CD4-positive, alpha-beta memory T cell (primary cell): ENCODE results near the gene PPA1. TPM values are rescaled to one million over a fixed set of nuclear protein-coding genes. Genes with fewer than 3 reads are reported as not detected.

Experiments
- CTCF ChIA-PET: fragments of 350-600 bp; sonication (Branson Sonifier 250); formaldehyde crosslinking; loops from one replicate; lab custom pipeline; 2021; ENCODE audit warnings: inconsistent platforms; ENCODE audit not compliant: partially characterized antibody; lab: Charles Lee
- POLR2A ChIA-PET: fragments of 350-600 bp; sonication (Branson Sonifier 250); formaldehyde crosslinking; loops from one replicate; lab custom pipeline; 2021; ENCODE audit not compliant: partially characterized antibody; lab: Charles Lee
- DNase-seq, 5 donors: peaks; one replicate each; pipeline versions ENCODE4 v3.0.0 to v3.0.0-alpha.2; 2020 to 2022; ENCODE audit warnings: mixed read lengths in 1 of 5
- H3K27ac ChIP-seq: one replicate; pipeline ENCODE4 v1.7.0; 2013; ENCODE audit warnings: low read depth, low read length
- H3K27me3 ChIP-seq: 2 replicates; pipeline ENCODE4 v1.7.0; 2013; ENCODE audit warnings: mild to moderate bottlenecking, low read length, moderate library complexity; ENCODE audit not compliant: insufficient read depth
- H3K36me3 ChIP-seq: 2 replicates; pipeline ENCODE4 v1.7.0; 2013; ENCODE audit warnings: mild to moderate bottlenecking, low read length, moderate library complexity; ENCODE audit not compliant: insufficient read depth
- H3K4me1 ChIP-seq: 2 replicates; pipeline ENCODE4 v1.7.0; 2013; ENCODE audit warnings: mild to moderate bottlenecking, low read length, moderate library complexity; ENCODE audit not compliant: insufficient read depth
- H3K4me3 ChIP-seq, 2 donors: one replicate each; pipeline ENCODE4 v1.7.0; 2013; ENCODE audit warnings: low read length in 2 of 2, mild to moderate bottlenecking in 1 of 2
- H3K9me3 ChIP-seq, 2 donors: one replicate each; pipeline ENCODE4 v1.7.0; 2013; ENCODE audit warnings: low read length in 2 of 2, control low read depth in 1 of 2; ENCODE audit not compliant: control insufficient read depth in 1 of 2
- H3K27ac Mint-ChIP-seq, 7 donors: one replicate each; pipeline ENCODE4 v1.8.0; 2020 to 2021; ENCODE audit warnings: mixed read lengths in 7 of 7, mild to moderate bottlenecking in 6 of 7, inconsistent platforms in 3 of 7, moderate library complexity in 3 of 7
- H3K27me3 Mint-ChIP-seq, 2 donors: one replicate each; pipeline ENCODE4 v1.8.0; 2020 to 2021; ENCODE audit warnings: mixed read lengths in 2 of 2
- H3K36me3 Mint-ChIP-seq, 2 donors: one replicate each; pipeline ENCODE4 v1.8.0; 2020 to 2021; ENCODE audit warnings: mixed read lengths in 2 of 2, inconsistent platforms in 1 of 2, mild to moderate bottlenecking in 1 of 2
- H3K4me1 Mint-ChIP-seq, 4 donors: one replicate each; pipeline ENCODE4 v1.8.0; 2020 to 2021; ENCODE audit warnings: mixed read lengths in 4 of 4, mild to moderate bottlenecking in 1 of 4
- H3K4me3 Mint-ChIP-seq, 8 donors: one replicate each; pipeline ENCODE4 v1.8.0; 2020 to 2021; ENCODE audit warnings: mixed read lengths in 8 of 8, mild to moderate bottlenecking in 7 of 8, moderate library complexity in 6 of 8, inconsistent platforms in 3 of 8
- H3K9me3 Mint-ChIP-seq, 8 donors: one replicate each; pipeline ENCODE4 v1.8.0; 2020 to 2021; ENCODE audit warnings: mixed read lengths in 8 of 8, mild to moderate bottlenecking in 5 of 8, inconsistent platforms in 3 of 8, moderate library complexity in 1 of 8
- intact Hi-C: fragments of 100-400 bp; cut with micrococcal nuclease; formaldehyde crosslinking; loops from one replicate; pipeline ENCODE4 v1.15.1; 2023
- polyA plus RNA-seq, 2 donors: library from polyadenylated mRNA; unstranded; fragments of 300-500 nt; fragmentation: Illumina TruSeq; gene quantifications; one replicate each; pipeline ENCODE4 v1.2.3, GENCODE V29; 2021
- total RNA-seq, 2 experiments: library from RNA; stranded (reverse); gene quantifications; one replicate each; pipeline ENCODE4 v1.2.3, GENCODE V29; 2021

PPA1 gene
- total and polyA plus RNA-seq, 4 experiments from 2014 or later: 57.4 to 304 (median 104) TPM

DNA sequence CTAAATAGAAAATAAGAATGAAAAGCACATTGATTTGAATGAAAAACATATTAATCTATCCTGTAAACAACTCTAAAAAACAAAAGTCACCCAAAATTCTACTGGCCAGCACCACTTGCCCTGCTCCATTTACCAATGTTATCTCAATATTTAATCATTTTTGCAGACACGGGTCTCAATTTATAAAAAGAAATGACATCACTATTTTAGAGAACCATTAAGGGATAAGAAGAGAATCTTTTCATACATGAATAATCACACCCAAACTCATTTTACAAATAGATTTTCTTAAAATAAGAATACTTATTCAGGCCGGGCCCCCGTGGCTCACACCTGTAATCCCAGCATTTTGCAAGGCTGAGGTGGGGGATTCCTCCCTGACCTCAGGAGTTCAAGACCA is 66.8 kb downstream of the PPA1 start:
- Mint-ChIP-seq H3K4me1 (peaks cover 53 to 98% (median 68%) of the 10 kb centered on the region in 4 donors), H3K27me3 (no peaks in the 10 kb centered on the region), H3K27ac (peak overlapping the region in 4 of 7 donors; percentile 29 to 90 (median 52)), H3K36me3 (peaks cover 27 to 54% of the 10 kb centered on the region in 2 donors), H3K4me3 (peak overlapping the region in 3 of 8 donors; percentile 12 to 67 (median 46)), H3K9me3 (peaks cover 0 to 4% (median 0%) of the 10 kb centered on the region in 8 donors)
- Histone ChIP-seq H3K27me3 (no peaks in the 10 kb centered on the region), H3K4me1 (peaks cover 89% of the 10 kb centered on the region), H3K27ac (no peak overlapping the region), H3K9me3 (no peaks in the 10 kb centered on the region), H3K36me3 (peaks cover 15% of the 10 kb centered on the region), H3K4me3 (no peak overlapping the region)
- intact Hi-C loops: no loop called here
- CTCF ChIA-PET: interaction anchor here (1.6 to 7.1 kb wide), 2 partner anchors 18 to 82 kb away, joined by 3 to 106 read pairs; partner anchors contain the start of gene TYSND1
- no peak for DNase-seq
- POLR2A ChIA-PET: interaction anchor here (6.1 kb wide), 1 partner anchor 21 kb away, joined by 119 read pairs; the partner anchor contains the start of gene TYSND1

DNA sequence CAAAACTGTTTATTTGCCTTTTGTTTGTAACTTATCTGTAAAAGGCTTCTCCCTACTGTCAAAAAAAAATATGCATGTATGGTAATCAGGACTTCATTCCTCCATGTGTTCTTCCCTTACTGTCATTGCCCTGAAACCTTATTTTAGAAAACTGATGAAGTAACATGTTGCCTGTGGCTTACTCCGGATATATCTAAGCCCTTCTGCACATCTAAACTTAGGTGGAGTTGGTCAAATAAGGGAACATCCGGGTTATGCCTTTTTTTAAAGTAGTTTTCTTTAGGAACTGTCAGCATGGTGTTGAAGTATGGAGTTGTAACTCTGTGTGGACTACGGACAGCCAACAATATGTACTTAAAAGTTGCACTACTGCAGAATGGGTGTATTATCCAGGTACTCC is 69.1 kb downstream of the PPA1 start:
- peak overlapping the region; percentile 12 for H3K27ac ChIP-seq
- peak overlapping the region in 6 of 7 donors; percentile 44 to 74 (median 60) for H3K27ac Mint-ChIP-seq

DNA sequence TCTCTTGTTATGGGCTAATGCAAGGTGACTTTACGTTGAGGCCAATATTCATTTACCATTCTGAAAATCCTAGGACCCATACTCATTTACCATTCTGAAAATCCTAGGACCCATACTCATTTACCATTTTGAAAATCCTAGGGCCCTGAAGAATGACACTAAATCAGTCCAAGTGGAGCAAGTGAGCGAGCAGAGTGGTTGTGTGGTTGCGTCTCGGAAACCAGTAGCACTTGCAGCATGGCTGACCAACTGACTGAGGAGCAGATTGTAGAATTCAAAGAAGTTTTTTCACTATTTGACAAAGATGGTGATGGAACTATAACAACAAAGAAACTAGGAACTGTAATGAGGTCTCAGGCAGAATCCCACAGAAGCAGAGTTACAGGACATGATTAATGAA is 69.8 kb downstream of the PPA1 start:
- Histone ChIP-seq H3K36me3 (peaks cover 36% of the 10 kb centered on the region), H3K27me3 (no peaks in the 10 kb centered on the region), H3K9me3 (no peaks in the 10 kb centered on the region), H3K4me3 (no peak overlapping the region), H3K27ac (peak overlapping the region; percentile 12), H3K4me1 (peaks cover 75% of the 10 kb centered on the region)
- no peaks in the 10 kb centered on the region for H3K9me3 Mint-ChIP-seq
- intact Hi-C loops: no loop called here
- ChIA-PET POLR2A (interaction anchor here (1.0 to 3.2 kb wide), 2 partner anchors 13 to 18 kb away, joined by 3 to 28 read pairs; partner anchors contain the start of gene TYSND1), CTCF (interaction anchor here (1.0 to 2.2 kb wide), 3 partner anchors 17 to 60 kb away, joined by 3 to 30 read pairs (median 3); partner anchors contain the start of gene TYSND1)
- peaks cover 38 to 60% of the 10 kb centered on the region in 2 donors for H3K36me3 Mint-ChIP-seq
- H3K4me3 Mint-ChIP-seq: peak overlapping the region in 7 of 8 donors; percentile 11 to 83 (median 76)
- H3K4me1 Mint-ChIP-seq: peaks cover 49 to 82% (median 65%) of the 10 kb centered on the region in 4 donors
- no peak for DNase-seq
- H3K27ac Mint-ChIP-seq: peak overlapping the region in 6 of 7 donors; percentile 31 to 78 (median 68)
- H3K27me3 Mint-ChIP-seq: no peaks in the 10 kb centered on the region

More for the DNA sequence above, 69.1 kb downstream of the PPA1 start:
- POLR2A ChIA-PET: no interaction called here
- peaks cover 41 to 61% of the 10 kb centered on the region in 2 donors for H3K36me3 Mint-ChIP-seq
- H3K4me1 Mint-ChIP-seq: peaks cover 56 to 89% (median 71%) of the 10 kb centered on the region in 4 donors
- Histone ChIP-seq H3K4me1 (peaks cover 83% of the 10 kb centered on the region), H3K36me3 (peaks cover 35% of the 10 kb centered on the region), H3K27me3 (no peaks in the 10 kb centered on the region), H3K4me3 (no peak overlapping the region), H3K9me3 (no peaks in the 10 kb centered on the region)
- DNase-seq: no peak
- peak overlapping the region; percentile 21 to 83 (median 64) for H3K4me3 Mint-ChIP-seq
- CTCF ChIA-PET: no interaction called here
- H3K9me3 Mint-ChIP-seq: no peaks in the 10 kb centered on the region
- no peaks in the 10 kb centered on the region for H3K27me3 Mint-ChIP-seq
- intact Hi-C loops: no loop called here

DNA sequence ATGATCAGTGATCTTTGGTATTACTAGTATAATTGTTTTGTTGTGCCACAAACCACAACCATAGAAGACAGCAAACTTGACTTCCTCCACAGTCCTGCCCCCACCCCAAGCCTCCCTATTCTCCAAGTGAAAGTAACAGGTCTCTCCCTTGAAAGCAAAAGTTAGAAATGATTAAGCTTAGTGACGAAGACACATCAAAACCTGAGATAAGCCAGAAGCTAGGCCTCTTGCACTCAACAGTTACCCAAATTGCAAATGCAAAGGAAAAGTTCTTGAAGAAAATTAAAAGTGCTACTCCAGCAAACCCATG is 70.4 kb downstream of the PPA1 start:
- H3K4me1 ChIP-seq: peaks cover 69% of the 10 kb centered on the region
- intact Hi-C loops: loop anchor here (1.0 kb wide), 1 partner anchor 47 kb away; no protein-coding TSS in a partner anchor
- H3K36me3 Mint-ChIP-seq: peaks cover 41 to 63% of the 10 kb centered on the region in 2 donors
- no peak overlapping the region for H3K4me3 ChIP-seq
- H3K27me3 Mint-ChIP-seq: no peaks in the 10 kb centered on the region
- no peaks in the 10 kb centered on the region for H3K9me3 Mint-ChIP-seq
- H3K27me3 ChIP-seq: no peaks in the 10 kb centered on the region
- ChIA-PET CTCF (interaction anchor here (1.0 to 2.2 kb wide), 3 partner anchors 16 to 61 kb away, joined by 3 to 30 read pairs (median 3); partner anchors contain the start of gene TYSND1), POLR2A (interaction anchor here (0.9 to 3.2 kb wide), 4 partner anchors 13 to 92 kb away, joined by 3 to 28 read pairs (median 3); partner anchors contain the start of gene TYSND1)
- peaks cover 47 to 76% (median 62%) of the 10 kb centered on the region in 4 donors for H3K4me1 Mint-ChIP-seq
- peak; percentile 62 to 84 (median 71) for DNase-seq
- peak overlapping the region; percentile 26 to 83 (median 74) for H3K4me3 Mint-ChIP-seq
- H3K27ac ChIP-seq: peak overlapping the region; percentile 29
- peak overlapping the region; percentile 19 to 78 (median 74) for H3K27ac Mint-ChIP-seq
- no peaks in the 10 kb centered on the region for H3K9me3 ChIP-seq
- H3K36me3 ChIP-seq: peaks cover 42% of the 10 kb centered on the region

DNA sequence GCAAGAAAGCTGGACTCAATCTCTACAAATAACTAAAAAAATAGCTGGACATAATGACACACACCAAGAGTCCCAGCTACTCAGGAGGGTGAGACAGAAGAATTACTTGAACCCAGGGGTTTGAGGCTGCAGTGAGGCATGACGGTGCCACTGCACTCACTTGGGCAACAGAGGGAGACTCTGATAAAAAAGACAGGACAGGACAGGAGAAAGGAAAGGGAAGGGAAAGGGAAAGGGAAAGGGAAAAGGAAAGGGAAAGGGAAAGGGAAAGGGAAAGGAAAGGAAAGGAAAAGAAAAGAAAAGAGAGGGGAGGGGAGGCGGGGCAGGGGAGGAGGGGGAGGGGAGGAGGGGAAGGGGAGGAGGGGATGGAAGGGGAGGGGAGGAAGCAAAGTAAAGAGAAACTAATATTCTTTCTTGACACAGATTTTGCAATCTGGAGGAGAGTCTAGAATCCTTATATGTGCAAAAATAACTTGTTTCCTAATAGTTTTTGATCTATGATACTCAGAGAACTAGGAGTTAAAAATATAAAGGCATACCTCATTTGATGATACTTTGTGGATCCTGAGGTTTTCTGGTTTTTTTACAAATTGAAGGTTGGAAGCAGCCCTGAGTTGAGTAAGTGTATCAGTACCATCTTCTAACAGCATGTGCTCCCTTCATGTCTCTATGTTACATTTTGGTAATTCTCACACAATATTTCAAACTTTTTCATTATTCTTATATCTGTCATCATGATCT is 70.9 kb downstream of the PPA1 start:
- intact Hi-C loops: loop anchor here (1.0 kb wide), 1 partner anchor 46 kb away; no protein-coding TSS in a partner anchor
- no peaks in the 10 kb centered on the region for H3K27me3 Mint-ChIP-seq
- H3K4me3 ChIP-seq: no peak overlapping the region
- peak overlapping the region; percentile 29 for H3K27ac ChIP-seq
- H3K4me1 Mint-ChIP-seq: peaks cover 47 to 71% (median 59%) of the 10 kb centered on the region in 4 donors
- peak overlapping the region; percentile 62 to 95 (median 85) for H3K27ac Mint-ChIP-seq
- H3K36me3 Mint-ChIP-seq: peaks cover 47 to 68% of the 10 kb centered on the region in 2 donors
- H3K36me3 ChIP-seq: peaks cover 47% of the 10 kb centered on the region
- H3K4me3 Mint-ChIP-seq: peak overlapping the region; percentile 60 to 83 (median 74)
- ChIA-PET CTCF (interaction anchor here (0.8 to 2.2 kb wide), 4 partner anchors 16 to 61 kb away, joined by 3 to 30 read pairs (median 3); partner anchors contain the start of gene TYSND1), POLR2A (interaction anchor here (0.7 to 3.2 kb wide), 7 partner anchors 8 to 93 kb away, joined by 3 to 28 read pairs (median 3); partner anchors contain the start of genes SAR1A and TYSND1)
- peaks cover 64% of the 10 kb centered on the region for H3K4me1 ChIP-seq
- no peaks in the 10 kb centered on the region for H3K27me3 ChIP-seq
- no peaks in the 10 kb centered on the region for H3K9me3 Mint-ChIP-seq
- DNase-seq: no peak
- no peaks in the 10 kb centered on the region for H3K9me3 ChIP-seq

DNA sequence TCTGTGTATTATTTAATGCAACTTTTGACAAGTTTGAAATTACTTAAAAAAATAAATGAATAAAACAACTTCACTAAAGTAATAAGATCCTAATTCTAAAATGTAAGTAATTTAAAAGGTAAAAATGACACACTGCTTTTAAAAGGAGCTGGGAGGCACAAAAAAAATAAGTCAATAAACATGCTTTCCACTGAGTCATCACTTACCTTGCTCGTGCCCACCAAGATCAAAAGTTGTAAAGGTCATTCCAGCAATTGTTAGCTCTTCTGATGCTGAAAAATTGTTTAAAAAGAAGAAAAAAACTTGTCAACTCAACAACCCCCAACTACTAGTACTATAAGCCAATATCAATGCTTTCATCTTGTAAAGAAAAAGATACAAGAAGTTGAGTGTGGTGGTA is 72.4 kb downstream of the PPA1 start:
- ChIA-PET POLR2A (interaction anchor here (0.7 to 3.2 kb wide), 4 partner anchors 9 to 68 kb away, joined by 3 to 28 read pairs (median 6); partner anchors contain the start of genes SAR1A and TYSND1), CTCF (interaction anchor here (0.7 to 1.3 kb wide), 3 partner anchors 14 to 204 kb away, joined by 3 to 13 read pairs (median 4); partner anchors contain the start of gene TYSND1)
- Histone ChIP-seq H3K27me3 (no peaks in the 10 kb centered on the region), H3K36me3 (peaks cover 56% of the 10 kb centered on the region), H3K4me1 (peaks cover 49% of the 10 kb centered on the region), H3K4me3 (no peak overlapping the region), H3K27ac (no peak overlapping the region), H3K9me3 (no peaks in the 10 kb centered on the region)
- no peak for DNase-seq
- intact Hi-C loops: loop anchor here (1.0 kb wide), 1 partner anchor 9 kb away; no protein-coding TSS in a partner anchor
- H3K9me3 Mint-ChIP-seq: peaks cover 0 to 1% (median 0%) of the 10 kb centered on the region in 8 donors
- peaks cover 47 to 61% (median 53%) of the 10 kb centered on the region in 4 donors for H3K4me1 Mint-ChIP-seq
- H3K27ac Mint-ChIP-seq: peak overlapping the region in 5 of 7 donors; percentile 16 to 48 (median 37)
- no peaks in the 10 kb centered on the region for H3K27me3 Mint-ChIP-seq
- peaks cover 56 to 72% of the 10 kb centered on the region in 2 donors for H3K36me3 Mint-ChIP-seq
- H3K4me3 Mint-ChIP-seq: no peak overlapping the region
